ENCODE measurements around the gene IMMP2L.

Gene IMMP2L

DNA sequence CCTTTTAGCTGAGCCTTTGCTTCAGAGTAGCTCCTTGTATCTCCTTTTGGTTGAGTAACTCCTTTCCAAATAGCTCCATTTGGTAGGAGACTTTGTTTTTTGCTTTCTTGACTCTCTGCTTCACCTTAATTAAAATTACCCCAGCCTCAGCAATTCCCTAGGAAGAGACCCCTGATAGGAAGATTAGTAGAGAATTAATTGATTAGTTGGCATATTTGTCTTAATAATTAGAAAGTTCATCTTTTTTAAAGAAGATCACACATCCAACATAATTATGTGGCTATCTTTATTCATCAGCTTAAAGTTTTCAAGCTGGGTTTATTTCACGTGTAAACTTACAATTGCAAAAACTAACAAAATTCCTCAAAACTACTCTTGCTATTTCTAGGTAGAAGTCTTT is 352.2 kb downstream of the IMMP2L start:
- TF ChIP-seq, protein P1, sequence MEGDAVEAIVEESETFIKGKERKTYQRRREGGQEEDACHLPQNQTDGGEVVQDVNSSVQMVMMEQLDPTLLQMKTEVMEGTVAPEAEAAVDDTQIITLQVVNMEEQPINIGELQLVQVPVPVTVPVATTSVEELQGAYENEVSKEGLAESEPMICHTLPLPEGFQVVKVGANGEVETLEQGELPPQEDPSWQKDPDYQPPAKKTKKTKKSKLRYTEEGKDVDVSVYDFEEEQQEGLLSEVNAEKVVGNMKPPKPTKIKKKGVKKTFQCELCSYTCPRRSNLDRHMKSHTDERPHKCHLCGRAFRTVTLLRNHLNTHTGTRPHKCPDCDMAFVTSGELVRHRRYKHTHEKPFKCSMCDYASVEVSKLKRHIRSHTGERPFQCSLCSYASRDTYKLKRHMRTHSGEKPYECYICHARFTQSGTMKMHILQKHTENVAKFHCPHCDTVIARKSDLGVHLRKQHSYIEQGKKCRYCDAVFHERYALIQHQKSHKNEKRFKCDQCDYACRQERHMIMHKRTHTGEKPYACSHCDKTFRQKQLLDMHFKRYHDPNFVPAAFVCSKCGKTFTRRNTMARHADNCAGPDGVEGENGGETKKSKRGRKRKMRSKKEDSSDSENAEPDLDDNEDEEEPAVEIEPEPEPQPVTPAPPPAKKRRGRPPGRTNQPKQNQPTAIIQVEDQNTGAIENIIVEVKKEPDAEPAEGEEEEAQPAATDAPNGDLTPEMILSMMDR (IDR thresholded peaks at IDR 0.05; ENCODE audit: low read depth, low read length) = no peak
- DNase-seq (ENCODE audit: extremely low read depth, low read depth) = no peak

DNA sequence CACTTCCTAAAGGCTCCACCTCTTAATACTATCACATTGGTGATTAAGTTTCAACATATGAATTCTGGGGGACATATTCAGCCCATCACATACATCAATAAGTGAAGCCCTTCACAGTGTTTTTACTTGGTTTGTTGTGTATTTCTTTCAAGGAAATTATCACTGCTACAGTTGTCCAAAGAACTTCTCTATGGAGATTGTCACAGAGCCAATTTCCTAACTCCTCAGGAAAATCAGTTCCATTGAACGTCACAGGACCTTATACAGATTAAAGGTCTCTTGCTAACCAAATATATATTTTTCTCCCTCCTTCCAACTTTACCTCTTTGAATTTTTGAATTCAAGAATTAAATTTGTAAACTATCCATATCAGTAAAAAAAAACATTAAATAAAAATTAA is 357.0 kb downstream of the IMMP2L start:
- no peak for DNase-seq (ENCODE audit: extremely low read depth, low read depth)
- TF ChIP-seq, protein P1 (IDR thresholded peaks at IDR 0.05; ENCODE audit: low read depth, low read length) = no peak

DNA sequence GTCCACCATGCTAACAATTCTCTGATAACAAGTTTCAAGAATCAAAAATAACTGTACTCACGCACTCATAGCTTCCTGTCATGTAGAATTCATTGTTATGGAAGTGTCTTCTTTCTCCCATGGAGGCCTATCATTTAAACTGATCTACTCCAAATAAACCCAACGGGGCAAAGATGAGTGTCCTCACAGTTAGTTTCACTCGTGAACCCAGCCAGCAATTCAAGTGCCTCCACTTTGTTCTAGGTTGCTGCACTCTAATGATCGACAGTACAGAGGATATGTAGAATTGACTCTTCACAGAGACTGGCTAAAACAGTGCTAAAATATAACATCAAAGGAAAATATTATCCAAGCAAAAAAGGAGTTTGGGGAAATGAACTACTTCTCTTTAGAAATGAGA is 360.0 kb downstream of the IMMP2L start:
- TF ChIP-seq, protein P1 (IDR thresholded peaks at IDR 0.05; ENCODE audit: low read depth, low read length) = no peak
- no peak for DNase-seq (ENCODE audit: extremely low read depth, low read depth)

DNA sequence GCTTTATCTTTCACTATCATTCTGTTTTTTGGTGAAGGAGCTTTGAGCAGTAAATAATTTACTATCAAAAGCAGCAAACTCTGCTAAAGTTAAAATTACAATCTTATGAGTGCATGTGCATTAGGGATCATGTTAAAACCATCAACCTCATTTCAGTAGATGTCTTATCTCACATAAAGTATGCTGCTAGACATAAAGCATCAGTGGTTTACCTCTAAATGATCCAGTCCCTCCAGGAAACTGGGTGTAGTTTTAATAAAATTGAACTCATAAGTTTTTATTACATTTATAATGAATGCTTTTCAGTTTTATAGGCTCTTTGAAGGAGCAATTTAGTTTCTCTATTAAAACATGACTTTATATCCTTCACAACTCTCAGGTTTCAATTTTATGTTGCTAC is 362.6 kb downstream of the IMMP2L start:
- DNase-seq (ENCODE audit: extremely low read depth, low read depth) = no peak
- TF ChIP-seq, protein P1 (IDR thresholded peaks at IDR 0.05; ENCODE audit: low read depth, low read length) = no peak

DNA sequence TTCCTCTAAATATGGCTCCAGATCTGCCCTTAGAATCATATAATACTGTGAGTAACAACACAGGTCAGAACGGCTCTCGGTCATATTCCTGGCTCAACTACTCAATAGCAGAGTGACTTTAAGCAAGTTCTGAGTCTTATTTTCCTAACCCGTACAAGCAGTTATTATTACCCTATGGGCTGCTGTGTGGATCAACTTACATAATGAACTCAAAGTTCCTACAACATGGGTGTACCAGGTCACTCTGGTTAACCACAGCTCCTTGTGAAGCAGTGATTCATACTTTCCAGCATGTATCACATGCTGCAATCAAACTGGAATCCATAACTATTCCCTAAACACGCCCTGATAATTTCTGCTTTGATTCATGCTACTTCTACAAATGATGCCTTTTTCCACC is 364.0 kb downstream of the IMMP2L start:
- DNase-seq (ENCODE audit: extremely low read depth, low read depth) = peak; percentile 96
- TF ChIP-seq, protein P1 (IDR thresholded peaks at IDR 0.05; ENCODE audit: low read depth, low read length) = no peak

DNA sequence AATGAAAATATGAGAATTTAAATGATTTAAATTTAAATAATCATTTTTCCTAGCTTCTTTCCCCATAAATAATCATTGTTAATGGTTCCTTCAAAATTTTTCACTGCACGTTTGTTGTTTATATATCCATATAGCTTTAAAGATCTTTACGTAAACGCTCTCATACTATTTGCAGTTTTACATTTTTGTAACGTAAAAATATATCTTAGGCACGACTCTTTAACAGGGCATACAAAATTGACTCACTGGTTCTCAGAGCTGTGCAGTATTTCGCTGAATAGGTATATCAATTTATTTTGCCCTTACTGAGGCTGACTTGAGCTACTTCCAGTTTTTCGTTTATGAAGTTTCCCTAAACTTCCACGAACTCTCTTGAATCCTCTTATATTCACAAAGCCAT is 365.6 kb downstream of the IMMP2L start:
- TF ChIP-seq, protein P1 (IDR thresholded peaks at IDR 0.05; ENCODE audit: low read depth, low read length) = no peak
- no peak for DNase-seq (ENCODE audit: extremely low read depth, low read depth)

DNA sequence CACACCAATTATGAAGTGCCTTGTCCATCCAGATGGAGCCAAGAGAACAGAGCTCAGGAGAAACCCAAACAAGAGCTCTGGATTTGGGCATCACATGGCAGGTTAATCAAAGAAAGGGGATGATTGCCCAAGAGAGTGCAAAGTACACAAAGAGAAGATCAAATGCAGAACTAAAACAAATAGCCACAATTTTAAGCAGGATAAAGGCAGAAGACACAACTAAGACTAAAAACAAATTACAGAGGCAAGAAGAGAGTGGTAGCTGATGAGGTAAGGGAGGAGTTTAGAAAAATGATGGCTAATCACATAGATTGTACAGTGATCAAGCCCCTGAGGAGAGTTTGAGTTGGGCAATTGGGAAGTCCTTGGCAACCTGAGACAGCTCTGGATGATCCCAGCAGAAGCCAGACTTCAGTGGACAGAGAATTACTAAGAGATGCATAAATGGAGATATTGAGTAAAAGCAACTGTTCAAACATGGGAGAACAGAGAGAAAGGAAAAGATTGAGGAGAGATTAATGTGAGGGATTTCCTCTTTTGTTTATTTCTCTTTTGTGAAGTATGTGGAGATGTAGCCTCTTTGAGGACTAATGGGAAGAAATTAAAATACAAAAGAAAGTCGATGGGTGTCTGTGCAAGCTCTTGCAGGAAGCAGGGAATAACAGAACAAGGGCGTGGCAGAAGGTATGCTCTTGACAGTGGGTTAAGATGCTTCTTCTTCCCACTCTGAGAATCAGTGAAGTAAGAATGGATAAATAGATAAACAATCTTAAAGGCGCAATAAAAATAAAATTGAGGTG is 369.5 kb downstream of the IMMP2L start:
- TF ChIP-seq, protein P1 (IDR thresholded peaks at IDR 0.05; ENCODE audit: low read depth, low read length) = no peak
- no peak for DNase-seq (ENCODE audit: extremely low read depth, low read depth)
